GM19455 (cell line): ENCODE measurements around the gene LRRC14B.
"Not testable (repeated sequence)": the region's sequence is repeated elsewhere in the genome, so short reads cannot be mapped to it uniquely, and the experiment has no call there.

Experiments
- ATAC-seq: cut with Tn5 transposase; IDR thresholded peaks from one replicate; pipeline ENCODE4 v1.9.1; 2021; ENCODE audit not compliant: unreplicated experiment

Gene LRRC14B

GRCh38 chr5:190366-191035 lies 794 bp upstream of the LRRC14B start:
- ATAC-seq = no peak

- no peak for ATAC-seq
Measured at GRCh38 chr5:191949-192690, 825 bp downstream of the LRRC14B start.

GRCh38 chr5:192691-192969 lies 1.3 kb downstream of the LRRC14B start:
- no peak for ATAC-seq

GRCh38 chr5:192970-193831 lies 1.9 kb downstream of the LRRC14B start:
- ATAC-seq = no peak

GRCh38 chr5:194102-194501 lies 2.8 kb downstream of the LRRC14B start:
- ATAC-seq = no peak

- no peak for ATAC-seq
Measured at GRCh38 chr5:194603-195209, 3.4 kb downstream of the LRRC14B start.

- no peak for ATAC-seq
Measured at GRCh38 chr5:195401-196160, 4.3 kb downstream of the LRRC14B start.

- no peak for ATAC-seq
Measured at GRCh38 chr5:196350-196749, 5.1 kb downstream of the LRRC14B start.

- not testable (repeated sequence) for ATAC-seq
Measured at GRCh38 chr5:197031-197430, 5.7 kb downstream of the LRRC14B start.

- no peak for ATAC-seq
Measured at GRCh38 chr5:197892-198489, 6.7 kb downstream of the LRRC14B start.

- no peak for ATAC-seq
Measured at GRCh38 chr5:198516-199196, 7.4 kb downstream of the LRRC14B start.

GRCh38 chr5:199197-199949 lies 8.1 kb downstream of the LRRC14B start:
- no peak for ATAC-seq

- ATAC-seq = no peak
Measured at GRCh38 chr5:199950-200645, 8.8 kb downstream of the LRRC14B start.

- no peak for ATAC-seq
Measured at GRCh38 chr5:200985-201384, 9.7 kb downstream of the LRRC14B start.

GRCh38 chr5:201672-202071 lies 10.4 kb downstream of the LRRC14B start:
- no peak for ATAC-seq

GRCh38 chr5:203246-203930 lies 12.1 kb downstream of the LRRC14B start:
- no peak for ATAC-seq

GRCh38 chr5:204001-204400 lies 12.7 kb downstream of the LRRC14B start:
- ATAC-seq = no peak

- ATAC-seq = no peak
Measured at GRCh38 chr5:204462-204861, 13.2 kb downstream of the LRRC14B start.
